DMS153 (cell line): ENCODE measurements around the gene GYG1.
A peak's percentile ranks its signal among the peaks of the same experiment; 100 is the strongest.

Experiments
- DNase-seq: peaks from one replicate; lab custom pipeline; 2025; lab: John Stamatoyannopoulos, UW

Gene GYG1

DNA sequence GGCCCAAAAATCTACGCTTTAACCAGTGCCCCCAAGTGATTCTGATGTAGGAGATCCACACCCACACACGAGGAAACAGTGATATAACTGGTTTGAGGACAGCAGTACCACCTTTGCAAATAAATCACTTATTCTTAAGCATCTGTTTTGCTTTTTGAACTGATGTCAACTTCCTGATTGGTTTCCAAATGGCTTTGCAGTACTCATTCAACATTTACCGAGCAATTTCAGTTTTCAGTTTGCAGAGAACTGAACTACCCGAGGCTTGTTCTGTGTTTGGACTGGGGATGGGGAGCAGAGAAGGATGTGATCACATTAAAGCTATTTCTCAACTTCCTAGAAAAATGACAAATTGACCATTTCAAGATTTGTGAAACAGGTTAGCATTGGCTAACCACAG, 1.1 kb upstream of the GYG1 start:
- DNase-seq = peak; percentile 11

DNA sequence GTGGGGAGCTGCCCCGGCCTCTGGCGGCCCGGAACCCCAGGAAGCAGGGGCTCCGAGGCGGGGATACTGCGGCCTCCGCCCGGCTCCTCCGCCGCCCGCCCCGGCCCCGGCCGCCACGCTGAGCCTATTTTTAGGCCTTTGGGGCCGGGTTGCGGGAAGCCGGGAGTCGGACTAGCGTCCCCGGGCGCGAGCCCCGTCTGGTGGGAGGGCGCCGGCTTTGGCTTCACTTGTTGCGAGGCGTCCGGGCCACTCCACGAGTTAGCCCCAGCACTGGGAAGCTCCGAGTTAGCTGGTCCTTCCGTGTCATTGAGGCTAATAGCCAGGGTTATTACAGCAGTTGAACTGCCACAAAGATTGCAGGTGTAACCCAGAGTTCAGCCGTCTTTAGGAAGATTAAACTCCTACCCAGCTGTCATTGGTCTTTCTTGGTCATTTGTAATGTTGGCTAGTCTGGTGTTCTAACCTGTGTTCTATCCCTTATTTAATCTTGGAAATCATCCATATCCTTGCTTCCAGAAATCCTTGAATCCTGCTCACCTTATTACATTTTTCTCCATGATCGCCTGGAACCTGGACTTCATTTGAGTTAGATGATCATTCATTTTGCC, 791 bp downstream of the GYG1 start:
- DNase-seq = peak; percentile 0

DNA sequence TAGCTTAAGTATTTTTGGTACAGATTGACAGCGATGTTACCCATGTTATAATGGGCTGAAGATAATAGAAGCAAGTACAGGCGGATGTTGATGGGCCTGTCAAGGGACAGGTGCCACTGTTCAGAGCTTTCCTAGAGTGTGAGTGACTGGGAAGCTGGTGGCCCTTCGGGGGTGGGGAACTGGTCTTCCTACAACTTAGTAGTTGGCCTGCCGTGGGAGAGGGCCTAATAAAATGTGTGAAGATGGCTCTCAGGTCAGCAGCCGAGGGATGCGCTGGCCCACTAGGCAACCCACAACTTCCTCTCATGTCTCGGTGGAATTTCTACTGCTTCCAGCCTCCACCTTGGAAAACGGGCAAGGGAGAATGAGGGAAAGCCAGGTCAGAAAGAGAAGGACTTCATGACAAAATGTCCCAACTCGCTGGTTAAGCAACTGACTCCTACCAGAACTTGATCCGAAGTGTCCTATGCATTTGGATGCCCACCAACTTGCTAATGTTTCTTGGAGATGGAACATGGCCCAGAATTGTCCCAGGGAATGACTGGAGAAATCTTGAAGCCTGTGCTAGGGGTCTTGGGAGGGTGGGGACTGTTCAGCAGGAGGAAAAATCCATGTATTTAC, 1.4 kb downstream of the GYG1 start:
- no peak for DNase-seq

DNA sequence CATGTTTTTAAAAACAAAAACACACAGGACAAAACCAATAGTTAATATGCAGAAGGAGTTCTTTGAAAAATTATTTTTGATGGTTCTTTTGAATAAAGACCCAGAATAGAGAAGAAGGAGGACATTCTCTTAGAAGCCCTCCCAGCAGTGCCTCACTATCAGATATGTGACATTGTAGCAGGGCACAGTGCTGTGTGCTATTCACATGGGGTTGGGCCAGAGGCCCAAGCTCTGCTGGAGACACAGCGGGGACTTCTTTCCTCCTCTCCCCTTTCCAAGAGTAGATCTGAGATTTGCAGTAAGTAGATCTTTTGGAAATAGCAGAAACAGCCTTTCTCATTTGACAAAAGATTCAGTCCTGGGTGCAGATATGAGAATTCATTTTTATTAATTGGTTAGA, 6.3 kb downstream of the GYG1 start:
- no peak for DNase-seq

DNA sequence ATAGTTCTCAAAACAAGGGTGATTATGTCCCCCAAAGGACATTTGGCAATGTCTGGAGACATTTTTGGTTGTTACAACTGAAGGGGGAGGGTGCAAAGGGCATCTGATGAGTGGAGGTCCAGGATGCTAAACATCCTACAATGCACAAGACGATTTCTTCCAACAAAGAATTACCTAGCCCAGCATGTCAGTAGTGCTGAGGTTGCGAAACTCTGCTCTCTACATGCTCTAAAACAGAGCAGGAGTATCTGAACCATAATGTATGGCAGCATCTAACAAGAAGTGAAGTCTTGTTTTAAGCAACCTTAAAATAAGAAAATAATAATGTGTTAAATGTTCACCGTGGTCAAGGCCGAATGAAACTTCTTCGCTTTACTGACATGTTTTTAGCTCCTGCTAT, 7.0 kb downstream of the GYG1 start:
- DNase-seq = no peak

DNA sequence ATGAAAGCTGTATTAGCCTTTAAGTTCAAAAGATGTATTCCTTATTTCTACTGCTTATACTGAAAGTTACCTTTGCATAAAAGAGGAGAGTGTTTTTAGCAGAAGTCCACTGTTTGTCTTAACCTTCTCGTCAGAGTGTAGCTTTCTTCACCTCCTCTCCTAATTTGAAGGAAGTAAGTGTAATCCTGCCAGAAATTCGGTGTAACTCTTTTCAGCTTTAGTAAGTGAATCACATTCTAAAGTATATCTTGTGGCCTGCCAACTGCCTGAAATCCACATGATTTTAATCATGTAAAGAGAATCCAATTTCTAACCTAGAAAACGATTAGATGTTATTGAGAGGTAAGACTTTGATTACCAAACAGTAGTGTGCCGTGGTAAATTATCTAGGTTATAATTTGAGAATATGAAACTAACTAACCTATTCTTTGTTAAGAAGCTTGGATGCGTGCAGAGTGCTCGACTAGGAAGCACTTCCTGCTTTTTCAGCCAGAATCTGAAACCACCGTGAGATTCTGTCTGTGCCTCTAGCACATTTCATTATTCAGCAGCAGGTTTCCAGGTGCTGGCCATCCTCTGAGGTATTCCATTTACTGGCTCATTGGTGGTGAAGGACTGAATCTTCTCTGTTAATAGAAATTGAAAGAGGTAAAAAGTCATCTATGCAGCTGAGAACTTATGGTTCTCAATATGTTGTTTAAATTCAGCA, 7.5 kb downstream of the GYG1 start:
- peak; percentile 36 for DNase-seq

DNA sequence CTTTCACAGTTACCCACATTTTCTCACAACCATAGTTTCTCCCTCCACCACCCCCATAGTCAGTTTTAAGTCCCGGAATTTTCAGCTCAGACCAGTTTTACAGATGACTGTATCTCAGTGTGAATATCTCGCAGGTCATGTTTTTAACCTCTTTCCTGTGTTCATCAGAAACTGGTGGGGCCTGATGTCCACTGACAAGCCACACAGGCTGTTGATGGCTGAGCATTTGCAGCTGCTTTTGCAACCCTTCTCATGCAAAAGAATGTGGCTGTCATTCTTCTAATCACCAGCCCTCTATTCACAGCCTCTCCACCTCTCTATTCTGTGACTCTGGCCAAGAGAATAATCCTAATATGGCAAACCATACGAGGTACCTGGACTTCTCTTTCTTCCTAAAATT, 8.5 kb downstream of the GYG1 start:
- no peak for DNase-seq

DNA sequence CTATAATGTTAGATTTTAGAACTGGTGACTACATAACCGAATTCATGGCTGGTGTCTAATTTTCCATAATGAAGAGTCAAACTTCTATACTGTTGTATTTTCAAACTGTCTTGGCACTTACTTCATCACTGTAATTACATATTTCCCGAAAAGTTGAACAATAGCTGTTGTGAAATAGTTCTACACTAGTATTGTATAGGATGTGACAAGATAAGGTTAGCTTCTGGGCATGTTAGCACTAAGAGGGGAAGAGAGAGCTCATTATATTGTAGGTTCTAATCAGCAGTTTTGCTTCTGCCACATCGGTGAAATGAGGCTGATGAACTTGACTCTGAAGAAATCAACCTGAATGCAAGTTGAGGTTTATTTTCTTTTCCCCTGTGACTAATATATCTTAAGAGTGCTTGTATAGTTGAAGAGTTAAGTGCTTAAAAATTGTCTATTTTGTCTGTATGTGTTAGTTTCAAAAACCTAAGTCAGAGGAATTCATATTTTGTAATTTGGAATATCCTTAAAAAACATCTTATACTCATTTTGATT, 8.9 kb downstream of the GYG1 start:
- DNase-seq = no peak

DNA sequence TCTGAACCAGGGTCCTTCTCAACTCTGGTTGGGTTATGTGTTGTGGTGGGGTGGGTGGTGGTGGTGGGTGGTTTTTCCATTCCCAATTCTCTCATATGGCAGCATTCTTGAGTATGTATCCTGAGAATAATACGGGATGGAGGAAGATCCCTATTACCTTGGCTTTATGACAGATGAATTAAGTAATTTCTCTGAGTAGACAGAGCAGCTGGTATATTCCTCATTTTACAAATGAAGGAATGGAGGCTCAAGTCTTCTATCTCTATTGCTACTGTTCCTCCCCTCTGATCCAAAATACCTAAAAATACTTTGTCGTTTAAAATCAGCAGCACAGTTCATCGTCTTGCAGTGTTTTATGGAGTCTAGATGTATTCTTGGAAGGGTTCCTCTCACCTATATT, 10.4 kb downstream of the GYG1 start:
- DNase-seq = no peak

DNA sequence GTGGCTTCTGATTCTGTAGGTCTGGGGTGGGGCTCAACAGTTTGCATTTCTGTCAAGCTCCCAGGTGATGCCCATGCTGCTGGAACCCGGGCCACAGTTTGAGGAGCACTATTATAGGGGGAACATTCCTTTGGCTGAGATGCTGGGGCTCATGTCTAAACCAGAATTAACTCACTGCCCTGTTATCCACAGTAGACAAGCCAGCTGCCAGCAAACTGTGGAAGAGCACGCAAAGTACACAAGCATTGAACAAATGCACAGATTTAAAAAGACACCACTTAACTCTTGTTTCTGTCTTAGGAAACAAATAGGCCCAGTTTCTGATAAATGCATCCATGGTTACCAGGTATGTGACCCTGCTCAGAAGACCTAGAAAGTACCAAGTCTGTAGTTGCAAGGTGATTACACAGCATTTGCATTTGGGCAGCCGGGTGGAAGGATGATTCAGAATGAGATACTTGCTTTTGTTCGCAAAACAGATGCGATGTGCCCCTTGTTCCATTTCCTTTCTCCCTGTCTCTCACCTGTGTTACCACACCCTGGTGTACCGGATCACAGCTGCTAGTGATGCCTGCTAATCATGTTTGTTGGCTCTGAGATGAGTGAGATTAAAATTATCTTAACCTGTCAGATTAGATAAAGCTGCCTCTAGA, 12.4 kb downstream of the GYG1 start:
- peak; percentile 65 for DNase-seq

DNA sequence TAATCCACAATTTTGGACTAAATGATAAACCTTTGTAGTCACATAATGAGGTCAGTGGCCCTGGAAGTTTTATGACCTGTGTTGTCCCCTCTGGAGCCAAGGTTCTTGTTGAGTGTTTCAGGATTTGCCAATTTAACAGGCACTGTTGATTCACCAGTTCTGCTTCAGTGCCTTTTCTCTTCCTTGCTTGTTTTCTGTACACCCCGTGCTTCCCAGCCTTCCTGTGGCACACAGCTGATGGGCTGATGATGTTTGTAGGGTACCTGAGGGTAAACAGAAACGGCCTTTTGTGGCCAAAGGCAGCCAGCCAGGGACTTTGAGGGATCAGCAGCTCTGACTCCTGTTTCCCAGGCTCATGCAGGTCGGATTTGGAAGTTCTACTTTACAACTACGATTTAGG, 13.3 kb downstream of the GYG1 start:
- peak; percentile 89 for DNase-seq

DNA sequence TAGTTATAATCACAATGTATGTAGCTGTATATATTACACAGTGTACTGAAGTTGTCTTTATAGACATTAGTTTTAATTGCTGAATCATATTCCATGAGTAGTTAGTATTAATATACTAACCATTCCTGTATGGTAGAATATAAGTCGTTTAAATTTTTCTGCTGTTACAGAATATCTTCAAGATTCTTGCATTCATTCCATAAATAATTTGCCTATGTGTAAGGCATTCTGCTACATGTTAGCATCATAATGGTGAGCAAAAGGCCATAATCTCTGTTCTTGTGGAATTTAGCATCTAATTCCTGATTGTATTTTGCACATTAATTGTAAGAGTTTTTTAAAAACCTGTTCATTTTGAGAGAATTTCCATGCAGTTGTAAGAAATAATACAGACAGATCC, 14.1 kb downstream of the GYG1 start:
- DNase-seq = no peak

DNA sequence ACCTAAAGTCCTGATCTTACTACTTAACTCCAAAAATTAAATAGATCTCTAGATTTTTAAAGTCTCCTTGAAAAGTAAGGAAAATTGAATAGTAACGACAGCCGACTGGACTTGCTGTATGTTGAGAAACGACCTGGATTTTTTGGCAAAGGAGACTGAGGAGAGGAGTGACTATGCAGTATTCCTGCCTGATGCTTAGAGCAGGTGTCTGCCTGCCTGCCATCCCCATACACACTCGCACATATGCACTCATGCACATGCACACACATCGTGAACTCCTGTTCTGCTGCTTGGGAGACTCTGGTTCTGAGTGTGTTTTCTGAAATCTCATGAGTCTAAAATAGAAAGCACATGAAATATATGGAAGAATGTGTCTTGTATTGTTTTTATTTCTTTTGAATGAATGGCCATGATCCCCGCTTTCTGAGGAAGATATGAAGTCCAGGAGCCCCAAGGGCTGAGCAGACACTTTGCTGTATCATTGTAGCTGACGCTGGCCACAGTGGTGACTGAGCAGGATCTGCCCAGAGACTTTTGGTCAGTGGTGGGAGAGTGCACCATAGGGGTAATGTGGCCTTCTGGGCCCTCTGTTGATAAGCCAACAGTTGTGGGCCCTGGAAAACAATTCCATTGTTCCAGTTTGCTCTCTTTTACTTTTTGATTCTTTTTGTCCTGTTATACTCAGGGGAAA, 16.4 kb downstream of the GYG1 start:
- no peak for DNase-seq

DNA sequence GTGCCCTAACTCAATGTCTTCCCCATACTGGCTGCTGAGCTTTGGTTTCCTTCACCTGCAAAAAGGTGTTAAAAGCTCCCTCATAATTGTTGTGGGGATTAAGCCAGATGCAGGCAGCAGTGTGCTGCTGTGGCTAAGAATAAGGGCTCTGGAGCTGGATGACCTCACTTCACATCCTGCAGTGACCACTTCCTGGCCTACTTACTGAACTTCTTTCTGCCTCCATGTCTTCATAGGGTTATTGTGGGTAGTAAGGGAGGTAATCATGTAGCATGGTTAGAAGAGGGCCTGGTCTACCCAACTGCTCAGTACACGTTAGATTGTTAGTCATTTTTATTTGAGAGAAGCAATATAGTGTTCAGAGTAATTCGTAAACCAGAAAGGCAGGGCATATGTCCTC, 18.4 kb downstream of the GYG1 start:
- DNase-seq = no peak

DNA sequence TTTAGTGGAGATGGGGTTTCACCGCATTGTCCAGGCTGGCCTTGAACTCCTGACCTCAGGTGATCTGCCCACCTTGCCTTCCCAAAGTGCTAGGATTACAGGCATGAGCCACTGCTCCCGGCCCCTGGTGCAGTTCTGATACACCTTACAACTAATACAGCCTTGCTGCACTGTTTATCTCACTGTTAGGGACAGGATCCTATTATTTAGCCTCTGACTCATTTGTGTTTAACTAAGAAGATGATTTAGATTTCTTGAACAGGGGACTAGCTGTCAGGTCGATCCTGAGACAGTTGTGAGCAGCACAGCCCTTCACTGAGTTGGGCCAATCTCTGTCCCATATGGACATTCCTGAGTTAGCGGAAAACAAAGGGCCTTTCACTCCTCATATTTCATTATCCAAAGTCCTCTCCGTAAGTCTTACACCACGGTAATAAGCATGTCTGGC, 19.2 kb downstream of the GYG1 start:
- DNase-seq = no peak

DNA sequence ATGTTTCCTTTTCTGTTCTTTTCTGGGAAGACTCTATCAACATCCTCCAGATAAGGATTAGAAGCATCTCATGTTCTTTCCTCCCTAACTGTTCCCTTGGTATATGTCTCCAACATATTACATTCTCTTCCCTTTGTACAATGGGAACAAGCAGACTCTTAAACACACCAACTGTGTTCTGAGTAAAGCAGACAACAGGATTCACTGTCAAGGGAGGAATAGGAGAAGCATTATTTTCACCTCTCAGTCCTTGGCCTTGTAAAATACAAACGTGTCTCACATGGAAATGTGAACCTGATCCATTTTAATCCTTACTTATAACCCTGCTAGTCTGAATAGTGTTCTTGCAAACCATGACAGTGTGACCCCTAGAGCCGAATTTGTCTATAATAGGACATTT, 19.6 kb downstream of the GYG1 start:
- no peak for DNase-seq

DNA sequence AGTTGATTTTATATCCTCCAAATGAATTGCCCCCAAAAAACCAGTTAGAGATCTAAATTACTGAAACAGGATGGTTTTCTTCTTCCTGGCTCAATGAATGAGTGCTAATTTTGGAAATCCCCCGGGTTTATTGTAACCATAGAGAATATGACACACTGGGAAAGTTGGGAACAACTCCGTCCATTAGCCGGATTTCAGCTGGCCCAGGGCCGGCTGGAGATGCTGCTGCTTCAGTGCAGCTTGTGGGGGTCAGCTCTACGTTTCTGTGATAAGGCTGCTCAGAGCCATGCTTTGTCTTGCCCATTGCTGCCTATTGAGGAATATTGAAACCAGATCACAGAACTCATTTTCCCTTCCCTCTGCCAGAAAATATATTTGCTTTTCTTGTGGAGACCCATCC, 20.3 kb downstream of the GYG1 start:
- no peak for DNase-seq

DNA sequence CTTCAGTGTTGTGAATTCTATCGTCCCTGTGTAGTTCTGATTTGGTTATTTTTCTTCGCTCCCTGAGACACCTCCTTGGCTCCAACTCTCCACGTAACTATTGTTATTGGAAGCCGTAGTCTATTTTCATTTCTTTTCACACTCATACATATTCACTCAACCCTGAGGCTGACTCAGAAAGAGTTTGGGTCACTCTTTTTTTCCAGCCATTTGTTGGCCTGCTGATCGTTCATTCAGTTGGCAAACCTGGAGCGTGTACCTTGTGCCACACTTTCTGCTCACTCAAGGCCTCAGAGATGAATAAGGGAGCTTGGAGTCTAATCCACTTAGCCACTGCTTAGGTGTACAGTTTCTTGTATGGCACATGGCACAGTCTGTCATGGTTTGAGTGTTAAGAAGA, 22.4 kb downstream of the GYG1 start:
- no peak for DNase-seq

DNA sequence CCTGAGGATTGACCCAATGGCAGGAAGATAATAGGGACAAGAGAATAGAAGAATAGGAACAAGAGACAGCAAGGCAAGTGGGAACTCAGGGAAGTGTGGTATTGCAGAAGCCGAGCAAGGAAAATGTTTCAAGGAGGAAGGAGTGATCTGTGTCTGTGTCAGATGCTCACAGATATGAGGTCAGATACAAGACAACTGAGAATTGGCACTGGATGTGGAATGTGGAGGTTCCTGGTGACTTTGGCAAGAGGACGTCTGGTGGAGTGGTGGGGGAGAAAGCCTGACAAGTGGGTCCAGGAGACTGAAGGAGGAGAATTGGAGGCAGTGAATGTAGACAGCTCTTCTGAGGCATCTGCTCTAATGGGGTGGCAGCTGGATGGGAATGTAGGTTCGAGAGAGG, 24.1 kb downstream of the GYG1 start:
- DNase-seq = no peak

DNA sequence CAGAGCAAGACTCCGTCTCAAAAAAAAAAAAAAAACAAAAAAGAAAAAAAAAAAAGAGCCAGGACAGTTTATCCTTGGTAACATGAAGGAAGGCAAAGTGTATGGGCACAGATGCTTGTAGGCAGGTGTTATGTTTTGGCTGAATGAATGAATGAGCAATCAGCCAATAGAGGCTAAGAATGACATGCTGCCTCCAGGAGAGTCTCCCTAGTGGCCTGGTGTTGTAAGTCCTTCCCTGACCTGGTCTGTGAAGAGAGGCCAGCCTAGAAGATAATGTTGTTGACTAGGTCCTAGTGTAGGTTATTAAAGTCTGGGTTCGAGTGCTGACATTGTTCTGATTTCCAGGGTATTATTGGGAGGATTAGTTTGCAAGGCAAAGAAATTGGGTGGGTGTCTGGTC, 24.9 kb downstream of the GYG1 start:
- no peak for DNase-seq

DNA sequence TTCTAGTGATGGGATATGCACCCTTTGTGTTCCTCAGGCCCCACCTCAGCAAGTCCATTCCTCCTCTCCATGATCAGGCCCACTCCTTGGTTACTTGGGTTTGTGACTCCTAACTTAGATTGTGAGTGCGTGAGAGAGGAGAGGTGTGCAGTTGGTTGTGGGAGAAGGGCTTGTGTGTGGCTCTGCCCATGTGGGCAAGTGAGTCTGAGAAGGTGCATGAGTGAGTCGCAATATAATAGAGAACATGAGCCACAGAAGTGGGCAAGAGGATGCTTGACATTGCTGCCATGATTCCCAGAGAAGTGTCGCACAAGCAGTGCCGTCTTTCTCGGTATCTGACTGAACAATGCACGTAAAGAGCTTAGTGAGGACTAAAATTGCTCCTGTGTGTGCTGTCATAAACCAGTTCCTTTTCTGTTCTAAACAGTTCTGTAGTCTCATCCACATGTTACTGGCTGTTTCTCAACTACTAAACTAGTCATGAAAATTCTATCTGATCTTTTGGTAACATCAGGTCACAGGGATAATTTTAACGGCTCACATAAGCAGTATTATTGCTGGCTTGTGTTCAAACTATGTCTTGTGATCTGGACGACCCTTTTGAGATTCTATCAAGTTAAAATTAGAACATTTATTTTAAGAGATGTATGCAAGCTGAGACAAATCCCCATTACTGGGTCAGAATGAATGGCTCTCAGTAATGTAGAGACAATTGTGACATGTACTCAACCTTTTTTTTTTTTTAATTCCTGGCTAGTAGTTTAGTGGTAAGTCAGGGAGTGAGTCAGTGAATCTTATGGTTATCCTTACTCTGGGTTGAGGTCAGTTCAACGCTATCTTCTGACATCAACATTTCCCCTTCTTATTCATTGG, 25.6 kb downstream of the GYG1 start:
- no peak for DNase-seq
